Effector memory CD8-positive, alpha-beta T cell (primary cell): ENCODE data around the gene GRM3.
"Not testable (repeated sequence)": the region's sequence is repeated elsewhere in the genome, so short reads cannot be mapped to it uniquely, and the experiment has no call there.

Experiments
- ATAC-seq: fragments of 150-1000 bp; cut with Tn5 transposase; replicated peaks from 2 replicates; pipeline ENCODE4 v1.10.0; 2021; ENCODE audit warnings: mild to moderate bottlenecking, moderate library complexity
- DNase-seq, 3 experiments: peaks; one replicate each; pipeline ENCODE4 v3.0.0; 2021
- H3K27ac Mint-ChIP-seq, 2 donors: one replicate each; pipeline ENCODE4 v1.8.0; 2022; ENCODE audit warnings: mild to moderate bottlenecking in 2 of 2, mixed read lengths in 2 of 2, moderate library complexity in 2 of 2
- H3K27me3 Mint-ChIP-seq, 2 donors: one replicate each; pipeline ENCODE4 v1.8.0; 2022; ENCODE audit warnings: mixed read lengths in 2 of 2
- H3K36me3 Mint-ChIP-seq: one replicate; pipeline ENCODE4 v1.8.0; 2022; ENCODE audit warnings: mild to moderate bottlenecking, moderate library complexity, mixed read lengths; ENCODE audit not compliant: insufficient read depth
- H3K4me1 Mint-ChIP-seq, 2 donors: one replicate each; pipeline ENCODE4 v1.8.0; 2022; ENCODE audit warnings: low read depth in 2 of 2, mixed read lengths in 2 of 2
- H3K4me3 Mint-ChIP-seq, 2 donors: one replicate each; pipeline ENCODE4 v1.8.0; 2022; ENCODE audit warnings: mild to moderate bottlenecking in 2 of 2, mixed read lengths in 2 of 2, moderate library complexity in 2 of 2
- H3K9me3 Mint-ChIP-seq, 2 donors: one replicate each; pipeline ENCODE4 v1.8.0; 2022; ENCODE audit warnings: mixed read lengths in 2 of 2
- total RNA-seq, 9 experiments: gene quantifications; one replicate each; lab custom pipeline; 2026; lab: John Stamatoyannopoulos, UW

GRM3 gene
- 0 to 0.06 (median 0) reads per million in 9 experiments for total RNA-seq

- no peak for ATAC-seq
- no peak within 1 kb of the TSS for H3K4me3 Mint-ChIP-seq
- H3K27me3 Mint-ChIP-seq: peaks cover 5 to 21% of the 10 kb centered on the region in 2 donors
- no peaks in the 10 kb centered on the region for H3K36me3 Mint-ChIP-seq
- H3K9me3 Mint-ChIP-seq: peaks cover 0 to 1% of the 10 kb centered on the region in 2 donors
- H3K4me1 Mint-ChIP-seq: peaks cover 0 to 2% of the 10 kb centered on the region in 2 donors
- H3K27ac Mint-ChIP-seq: no peak within 1 kb of the TSS
- no peak for DNase-seq
Measured at GRCh38 chr7:86643561-86644281, at the start of gene GRM3. GRM3 (plus strand) TSS chr7:86643909; CDS start chr7:86765146, 121,237 bp downstream.

- Mint-ChIP-seq H3K27me3 (no peaks in the 10 kb centered on the region), H3K4me1 (no peaks in the 10 kb centered on the region), H3K9me3 (peaks cover 9 to 13% of the 10 kb centered on the region in 2 donors), H3K4me3 (no peak overlapping the region), H3K27ac (no peak overlapping the region), H3K36me3 (no peaks in the 10 kb centered on the region)
- no peak for ATAC-seq
- DNase-seq: no peak
Measured at GRCh38 chr7:86598311-86598710, 45.4 kb upstream of the GRM3 start.

GRCh38 chr7:86598721-86599120, 45.0 kb upstream of the GRM3 start:
- no peak for DNase-seq
- Mint-ChIP-seq H3K4me3 (no peak overlapping the region), H3K9me3 (peaks cover 9 to 13% of the 10 kb centered on the region in 2 donors), H3K27me3 (no peaks in the 10 kb centered on the region), H3K36me3 (no peaks in the 10 kb centered on the region), H3K27ac (no peak overlapping the region), H3K4me1 (no peaks in the 10 kb centered on the region)
- ATAC-seq: no peak

- H3K36me3 Mint-ChIP-seq: no peaks in the 10 kb centered on the region
- ATAC-seq: no peak
- no peak overlapping the region for H3K4me3 Mint-ChIP-seq
Measured at GRCh38 chr7:86600506-86601290, 43.0 kb upstream of the GRM3 start.

GRCh38 chr7:86615711-86616110, 28.0 kb upstream of the GRM3 start:
- not testable (repeated sequence) for H3K27ac Mint-ChIP-seq, H3K27me3 Mint-ChIP-seq, H3K36me3 Mint-ChIP-seq, DNase-seq, ATAC-seq, H3K4me1 Mint-ChIP-seq, H3K4me3 Mint-ChIP-seq
- H3K9me3 Mint-ChIP-seq: peaks cover 10 to 29% of the 10 kb centered on the region in 2 donors

More at GRCh38 chr7:86600506-86601290, 43.0 kb upstream of the GRM3 start:
- Mint-ChIP-seq H3K9me3 (peaks cover 9 to 13% of the 10 kb centered on the region in 2 donors), H3K27me3 (no peaks in the 10 kb centered on the region), H3K27ac (no peak overlapping the region), H3K4me1 (no peaks in the 10 kb centered on the region)
- DNase-seq: no peak

- peaks cover 0 to 1% of the 10 kb centered on the region in 2 donors for H3K9me3 Mint-ChIP-seq
- H3K27me3 Mint-ChIP-seq: peaks cover 5 to 21% of the 10 kb centered on the region in 2 donors
- H3K4me3 Mint-ChIP-seq: no peak overlapping the region
- H3K36me3 Mint-ChIP-seq: no peaks in the 10 kb centered on the region
- H3K27ac Mint-ChIP-seq: no peak overlapping the region
- H3K4me1 Mint-ChIP-seq: peaks cover 0 to 2% of the 10 kb centered on the region in 2 donors
- ATAC-seq: no peak
- no peak for DNase-seq
Measured at GRCh38 chr7:86644282-86645224, 844 bp downstream of the GRM3 start.

GRCh38 chr7:86645225-86645608, 1.5 kb downstream of the GRM3 start:
- Mint-ChIP-seq H3K27ac (no peak overlapping the region), H3K36me3 (no peaks in the 10 kb centered on the region), H3K4me3 (no peak overlapping the region), H3K4me1 (peaks cover 0 to 2% of the 10 kb centered on the region in 2 donors), H3K27me3 (peaks cover 5 to 21% of the 10 kb centered on the region in 2 donors), H3K9me3 (peaks cover 0 to 1% of the 10 kb centered on the region in 2 donors)
- DNase-seq (no peak), ATAC-seq (no peak)

GRCh38 chr7:86645676-86646276, 2.1 kb downstream of the GRM3 start:
- Mint-ChIP-seq H3K4me3 (no peak overlapping the region), H3K27me3 (peaks cover 5 to 21% of the 10 kb centered on the region in 2 donors), H3K9me3 (peaks cover 0 to 1% of the 10 kb centered on the region in 2 donors), H3K36me3 (no peaks in the 10 kb centered on the region), H3K27ac (no peak overlapping the region), H3K4me1 (peaks cover 0 to 2% of the 10 kb centered on the region in 2 donors)
- ATAC-seq (no peak), DNase-seq (no peak)

- Mint-ChIP-seq H3K4me1 (peaks cover 0 to 2% of the 10 kb centered on the region in 2 donors), H3K9me3 (peaks cover 0 to 1% of the 10 kb centered on the region in 2 donors), H3K36me3 (no peaks in the 10 kb centered on the region), H3K4me3 (no peak overlapping the region), H3K27me3 (peaks cover 5 to 21% of the 10 kb centered on the region in 2 donors), H3K27ac (no peak overlapping the region)
- ATAC-seq (no peak), DNase-seq (no peak)
Measured at GRCh38 chr7:86647385-86648094, 3.8 kb downstream of the GRM3 start.

GRCh38 chr7:86648169-86648568, 4.5 kb downstream of the GRM3 start:
- Mint-ChIP-seq H3K27ac (no peak overlapping the region), H3K27me3 (peaks cover 5 to 21% of the 10 kb centered on the region in 2 donors), H3K4me3 (no peak overlapping the region), H3K36me3 (no peaks in the 10 kb centered on the region), H3K9me3 (peaks cover 0 to 1% of the 10 kb centered on the region in 2 donors), H3K4me1 (peaks cover 0 to 2% of the 10 kb centered on the region in 2 donors)
- DNase-seq: no peak
- ATAC-seq: no peak

GRCh38 chr7:86653919-86654659, 10.4 kb downstream of the GRM3 start:
- ATAC-seq (no peak), DNase-seq (no peak)
- Mint-ChIP-seq H3K27me3 (no peaks in the 10 kb centered on the region), H3K27ac (no peak overlapping the region), H3K4me1 (no peaks in the 10 kb centered on the region), H3K4me3 (no peak overlapping the region), H3K36me3 (no peaks in the 10 kb centered on the region), H3K9me3 (peaks cover 4 to 9% of the 10 kb centered on the region in 2 donors)

- Mint-ChIP-seq H3K9me3 (peaks cover 6 to 10% of the 10 kb centered on the region in 2 donors), H3K4me1 (no peaks in the 10 kb centered on the region), H3K36me3 (no peaks in the 10 kb centered on the region), H3K27ac (no peak overlapping the region), H3K27me3 (no peaks in the 10 kb centered on the region), H3K4me3 (no peak overlapping the region)
- DNase-seq (no peak), ATAC-seq (no peak)
Measured at GRCh38 chr7:86657948-86658347, 14.2 kb downstream of the GRM3 start.
